ENCODE data around the gene SERPIND1.

The SERPIND1 gene

DNA sequence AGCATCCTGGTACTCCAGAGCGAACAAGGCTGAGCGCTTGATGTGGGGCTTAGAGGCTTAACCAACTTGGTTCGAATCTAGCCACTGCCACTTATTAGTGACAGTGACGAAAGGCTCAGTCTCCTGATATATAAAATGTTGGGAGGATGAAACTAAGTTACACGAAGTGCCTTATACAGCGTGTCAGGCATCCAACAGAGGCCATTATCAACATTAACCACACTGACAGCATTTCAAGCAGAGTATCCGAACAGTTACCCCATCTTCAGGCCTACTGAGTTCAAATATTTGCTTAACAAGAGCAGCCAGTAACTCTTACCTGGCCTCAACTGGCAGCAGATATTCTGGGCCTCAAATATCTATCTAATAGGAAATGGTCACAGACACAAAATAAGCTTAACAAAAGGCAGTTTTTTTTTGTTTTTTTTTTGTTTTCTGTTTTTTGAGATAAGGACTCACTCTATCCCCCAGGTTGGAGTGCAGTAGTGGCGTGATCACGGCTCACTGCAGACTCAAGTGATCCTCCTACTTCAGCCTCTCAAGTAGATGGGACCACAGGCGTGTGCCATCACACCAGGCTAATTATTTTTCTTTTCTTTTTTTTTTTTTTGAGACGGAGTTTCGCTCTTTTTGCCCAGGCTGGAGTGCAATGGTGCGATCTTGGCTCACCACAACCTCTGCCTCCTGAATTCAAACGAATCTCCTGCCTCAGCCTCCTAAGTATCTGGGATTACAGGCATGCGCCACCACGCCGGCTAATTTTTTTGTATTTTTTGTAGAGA lies 2.9 kb downstream of the SERPIND1 start:
- H3K4me1 Mint-ChIP-seq (ENCODE audit: low read depth): peaks cover 7% of the 10 kb centered on the region
- no peak overlapping the region for H3K27ac Mint-ChIP-seq
- H3K36me3 Mint-ChIP-seq (ENCODE audit: low read depth): peaks cover 8% of the 10 kb centered on the region
- H3K4me3 Mint-ChIP-seq: no peak overlapping the region
- H3K27me3 Mint-ChIP-seq (ENCODE audit: low read depth): no peaks in the 10 kb centered on the region
- no peaks in the 10 kb centered on the region for H3K9me3 Mint-ChIP-seq

DNA sequence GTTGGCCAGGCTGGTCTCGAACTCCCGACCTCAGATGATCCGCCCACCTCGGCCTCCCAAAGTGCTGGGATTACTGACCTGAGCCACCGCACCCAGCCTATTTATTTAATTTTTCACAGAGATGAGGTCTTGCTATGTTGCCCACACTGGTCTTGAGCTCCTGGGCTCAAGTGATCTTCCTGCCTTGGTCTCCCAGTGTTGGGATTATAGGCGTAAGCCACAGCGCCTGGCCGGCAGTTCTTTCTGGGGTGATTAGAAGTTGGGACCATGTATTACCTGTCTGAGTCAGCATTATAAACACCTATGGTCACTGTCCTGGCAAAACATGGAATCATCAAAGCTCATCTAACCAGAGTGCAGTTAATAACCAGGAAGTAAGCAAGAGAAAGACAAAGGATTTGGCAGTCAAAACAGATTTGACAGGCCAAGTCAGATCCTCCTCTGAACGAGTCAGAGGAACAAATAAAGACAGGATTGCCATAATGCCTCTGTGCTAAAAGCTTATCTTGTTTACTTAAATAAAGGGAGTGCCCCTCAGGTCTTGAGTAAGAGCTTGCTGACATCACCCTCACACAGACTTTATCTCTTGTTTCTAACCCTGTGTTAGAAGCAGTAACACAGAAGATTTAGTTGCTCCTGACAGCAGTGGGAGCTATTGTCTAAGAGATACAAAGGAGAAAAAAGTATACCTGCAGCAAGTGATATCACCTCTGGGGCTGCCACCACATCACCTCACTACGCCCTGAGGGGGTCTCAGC lies 3.7 kb downstream of the SERPIND1 start:
- Mint-ChIP-seq H3K4me1 (ENCODE audit: low read depth) (peaks cover 7% of the 10 kb centered on the region), H3K4me3 (no peak overlapping the region)

DNA sequence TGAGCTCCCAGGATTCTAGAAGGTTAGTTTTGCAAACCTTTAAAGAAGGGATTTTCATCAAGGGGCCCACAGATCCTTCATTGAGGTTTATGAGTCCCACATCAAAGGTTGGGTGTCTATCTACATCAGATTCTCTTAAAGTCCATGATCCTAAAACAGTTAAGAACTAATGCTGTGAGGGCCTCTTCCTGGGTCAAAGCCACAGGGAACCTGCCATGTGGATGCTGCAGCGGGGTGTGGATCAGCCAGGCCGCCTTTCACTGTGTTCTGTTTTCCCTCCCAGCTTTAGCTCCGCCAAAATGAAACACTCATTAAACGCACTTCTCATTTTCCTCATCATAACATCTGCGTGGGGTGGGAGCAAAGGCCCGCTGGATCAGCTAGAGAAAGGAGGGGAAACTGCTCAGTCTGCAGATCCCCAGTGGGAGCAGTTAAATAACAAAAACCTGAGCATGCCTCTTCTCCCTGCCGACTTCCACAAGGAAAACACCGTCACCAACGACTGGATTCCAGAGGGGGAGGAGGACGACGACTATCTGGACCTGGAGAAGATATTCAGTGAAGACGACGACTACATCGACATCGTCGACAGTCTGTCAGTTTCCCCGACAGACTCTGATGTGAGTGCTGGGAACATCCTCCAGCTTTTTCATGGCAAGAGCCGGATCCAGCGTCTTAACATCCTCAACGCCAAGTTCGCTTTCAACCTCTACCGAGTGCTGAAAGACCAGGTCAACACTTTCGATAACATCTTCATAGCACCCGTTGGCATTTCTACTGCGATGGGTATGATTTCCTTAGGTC lies 5.3 kb downstream of the SERPIND1 start:
- Mint-ChIP-seq H3K36me3 (ENCODE audit: low read depth) (peaks cover 8% of the 10 kb centered on the region), H3K9me3 (no peaks in the 10 kb centered on the region), H3K27me3 (ENCODE audit: low read depth) (no peaks in the 10 kb centered on the region), H3K4me3 (no peak overlapping the region), H3K27ac (no peak overlapping the region), H3K4me1 (ENCODE audit: low read depth) (peaks cover 7% of the 10 kb centered on the region)

More for the DNA sequence above, 3.7 kb downstream of the SERPIND1 start:
- Mint-ChIP-seq H3K27me3 (ENCODE audit: low read depth) (no peaks in the 10 kb centered on the region), H3K27ac (no peak overlapping the region), H3K36me3 (ENCODE audit: low read depth) (peaks cover 8% of the 10 kb centered on the region), H3K9me3 (no peaks in the 10 kb centered on the region)

DNA sequence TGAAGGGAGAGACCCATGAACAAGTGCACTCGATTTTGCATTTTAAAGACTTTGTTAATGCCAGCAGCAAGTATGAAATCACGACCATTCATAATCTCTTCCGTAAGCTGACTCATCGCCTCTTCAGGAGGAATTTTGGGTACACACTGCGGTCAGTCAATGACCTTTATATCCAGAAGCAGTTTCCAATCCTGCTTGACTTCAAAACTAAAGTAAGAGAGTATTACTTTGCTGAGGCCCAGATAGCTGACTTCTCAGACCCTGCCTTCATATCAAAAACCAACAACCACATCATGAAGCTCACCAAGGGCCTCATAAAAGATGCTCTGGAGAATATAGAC lies 5.9 kb downstream of the SERPIND1 start:
- Mint-ChIP-seq H3K4me1 (ENCODE audit: low read depth) (peaks cover 7% of the 10 kb centered on the region), H3K4me3 (no peak overlapping the region), H3K36me3 (ENCODE audit: low read depth) (peaks cover 11% of the 10 kb centered on the region), H3K27me3 (ENCODE audit: low read depth) (no peaks in the 10 kb centered on the region), H3K9me3 (no peaks in the 10 kb centered on the region), H3K27ac (no peak overlapping the region)

DNA sequence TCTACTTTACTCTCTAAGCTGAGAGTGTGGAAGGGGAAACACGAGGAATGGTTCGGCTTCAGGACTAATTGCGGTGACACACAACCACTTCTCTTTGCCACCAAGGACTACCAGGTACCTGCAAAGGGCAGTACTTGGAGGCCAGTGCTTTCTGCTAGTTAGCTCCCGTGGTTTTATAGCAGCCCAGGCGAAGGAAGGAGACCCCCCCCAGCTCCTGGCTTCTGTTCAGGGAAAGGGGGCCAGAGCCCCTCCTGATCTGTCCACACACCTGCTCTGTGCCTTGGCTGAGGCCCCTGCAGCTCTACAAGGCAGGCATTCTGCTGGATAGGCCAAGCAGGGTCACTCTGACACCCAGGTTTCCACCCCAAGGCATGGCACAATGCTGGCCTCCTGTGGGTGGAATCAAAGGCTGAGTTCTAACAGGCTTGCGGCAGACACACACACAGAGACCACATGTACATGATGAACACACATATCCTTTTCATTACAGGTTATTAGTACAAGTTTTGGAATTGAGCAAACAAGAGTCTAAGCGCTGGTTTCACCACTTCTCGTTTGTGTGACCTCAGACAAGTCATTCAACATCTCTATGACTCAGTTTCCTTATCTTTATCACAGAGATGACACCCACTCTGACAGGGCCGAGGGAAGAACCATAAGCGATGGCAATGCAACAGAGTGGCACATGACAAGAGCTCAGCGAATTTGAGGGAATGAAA lies 7.5 kb downstream of the SERPIND1 start:
- Mint-ChIP-seq H3K36me3 (ENCODE audit: low read depth) (peaks cover 11% of the 10 kb centered on the region), H3K4me3 (no peak overlapping the region), H3K9me3 (no peaks in the 10 kb centered on the region), H3K27ac (no peak overlapping the region), H3K27me3 (ENCODE audit: low read depth) (no peaks in the 10 kb centered on the region), H3K4me1 (ENCODE audit: low read depth) (peaks cover 7% of the 10 kb centered on the region)

DNA sequence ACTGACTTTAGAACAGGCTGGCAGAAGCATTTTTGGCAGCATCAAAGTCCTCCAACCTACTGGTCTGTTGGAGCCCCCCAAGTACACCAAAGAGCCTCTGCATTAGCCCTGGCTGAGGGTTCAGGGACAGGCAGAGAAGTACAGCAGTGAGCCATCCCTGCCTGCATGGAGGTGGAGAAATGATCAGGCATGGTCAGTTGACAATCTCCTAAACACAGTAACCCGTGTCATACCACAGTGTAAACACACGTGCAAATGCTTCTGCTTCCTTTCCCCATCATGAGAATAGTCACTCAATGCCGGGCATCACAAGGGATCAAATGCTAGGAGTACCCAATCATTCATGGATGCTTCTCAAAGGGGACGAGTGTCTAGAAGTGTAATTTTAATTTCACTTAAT lies 8.2 kb downstream of the SERPIND1 start:
- no peak overlapping the region for H3K4me3 Mint-ChIP-seq
- no peaks in the 10 kb centered on the region for H3K9me3 Mint-ChIP-seq
- peaks cover 11% of the 10 kb centered on the region for H3K36me3 Mint-ChIP-seq (ENCODE audit: low read depth)
- H3K4me1 Mint-ChIP-seq (ENCODE audit: low read depth): peaks cover 7% of the 10 kb centered on the region
- no peaks in the 10 kb centered on the region for H3K27me3 Mint-ChIP-seq (ENCODE audit: low read depth)
- H3K27ac Mint-ChIP-seq: no peak overlapping the region

DNA sequence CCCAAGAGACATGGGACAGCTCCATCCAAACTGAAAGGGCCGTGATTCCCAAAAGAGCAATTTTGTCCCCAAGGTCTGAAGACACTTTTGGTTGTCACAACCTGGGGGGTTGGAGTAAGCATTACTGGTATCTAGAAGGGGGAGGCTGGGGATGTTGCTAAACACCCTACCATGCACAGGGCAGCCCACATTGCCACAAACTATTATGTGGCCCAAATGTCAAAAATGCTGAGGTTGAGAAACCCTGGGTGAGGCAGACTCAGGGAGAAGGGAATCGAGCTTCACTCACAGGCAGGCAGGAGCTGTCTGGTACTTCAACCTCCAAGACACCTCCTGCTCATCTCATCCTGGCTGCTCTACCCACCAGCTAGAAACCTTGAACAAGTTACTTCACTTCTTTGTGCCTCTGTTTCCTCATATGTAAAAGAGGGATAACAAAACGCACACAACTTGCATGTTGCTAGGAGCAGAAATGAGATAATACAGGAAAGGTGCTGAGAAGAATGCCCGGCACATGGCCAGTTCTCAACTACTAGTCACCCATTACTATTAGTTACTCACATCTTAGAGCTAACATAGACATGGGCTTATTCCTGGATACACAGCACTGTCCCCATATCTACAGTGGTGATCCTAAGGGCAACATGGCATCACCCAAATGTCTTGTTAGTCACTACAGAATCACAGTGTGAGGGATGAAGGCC lies 8.8 kb downstream of the SERPIND1 start:
- Mint-ChIP-seq H3K9me3 (no peaks in the 10 kb centered on the region), H3K4me3 (no peak overlapping the region), H3K4me1 (ENCODE audit: low read depth) (peaks cover 7% of the 10 kb centered on the region), H3K36me3 (ENCODE audit: low read depth) (peaks cover 13% of the 10 kb centered on the region), H3K27me3 (ENCODE audit: low read depth) (no peaks in the 10 kb centered on the region), H3K27ac (no peak overlapping the region)

DNA sequence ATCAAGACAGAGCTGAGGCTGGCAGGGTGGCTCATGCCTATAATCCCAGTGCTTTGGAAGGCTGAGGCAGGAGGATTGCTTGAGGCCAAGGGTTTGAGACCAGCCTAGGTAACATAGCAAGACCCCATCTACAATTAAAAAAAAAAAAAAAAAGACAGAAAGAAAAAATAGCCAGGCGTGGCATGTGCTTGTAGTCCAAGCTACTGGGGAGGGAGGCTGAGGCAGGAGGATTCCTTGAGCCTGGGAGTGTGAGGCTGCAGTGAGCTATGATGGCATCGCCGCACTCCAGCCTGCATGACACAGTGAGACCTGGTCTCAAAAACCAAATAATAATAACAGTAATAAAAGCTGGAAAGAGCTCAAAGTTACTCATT lies 9.4 kb downstream of the SERPIND1 start:
- Mint-ChIP-seq H3K4me1 (ENCODE audit: low read depth) (peaks cover 7% of the 10 kb centered on the region), H3K27ac (no peak overlapping the region), H3K27me3 (ENCODE audit: low read depth) (no peaks in the 10 kb centered on the region), H3K4me3 (no peak overlapping the region), H3K9me3 (no peaks in the 10 kb centered on the region), H3K36me3 (ENCODE audit: low read depth) (peaks cover 13% of the 10 kb centered on the region)

DNA sequence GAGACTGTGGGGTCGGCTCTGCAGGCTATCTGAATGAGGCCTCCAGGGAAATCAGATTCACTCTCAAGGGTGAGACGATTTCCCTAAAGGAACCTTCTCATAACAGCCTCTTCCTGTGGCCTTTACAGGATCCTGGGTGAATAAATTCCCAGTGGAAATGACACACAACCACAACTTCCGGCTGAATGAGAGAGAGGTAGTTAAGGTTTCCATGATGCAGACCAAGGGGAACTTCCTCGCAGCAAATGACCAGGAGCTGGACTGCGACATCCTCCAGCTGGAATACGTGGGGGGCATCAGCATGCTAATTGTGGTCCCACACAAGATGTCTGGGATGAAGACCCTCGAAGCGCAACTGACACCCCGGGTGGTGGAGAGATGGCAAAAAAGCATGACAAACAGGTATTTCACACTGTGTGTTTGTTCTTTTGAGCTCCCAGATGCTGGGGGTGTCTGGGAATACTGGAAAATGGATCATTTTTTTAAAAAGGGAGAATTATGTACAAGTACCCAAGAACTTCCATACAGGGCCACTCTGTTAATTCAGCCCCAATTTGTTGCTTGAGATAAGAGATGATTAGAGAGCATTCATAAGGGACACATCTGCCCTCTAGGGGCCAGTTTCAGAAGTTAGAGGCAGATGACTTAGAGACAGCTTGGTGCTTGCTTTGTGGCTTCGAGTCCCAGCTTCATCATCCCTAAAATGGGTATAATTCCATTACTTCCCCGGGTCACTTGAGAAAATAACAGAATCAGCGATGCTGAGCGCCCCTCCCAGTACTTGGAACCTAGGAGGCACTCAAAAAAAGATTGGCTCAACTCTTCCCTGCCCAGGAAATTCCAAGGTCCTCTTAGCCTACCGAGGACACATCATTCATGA lies 10.2 kb downstream of the SERPIND1 start:
- H3K36me3 Mint-ChIP-seq (ENCODE audit: low read depth): peaks cover 12% of the 10 kb centered on the region
- no peak overlapping the region for H3K27ac Mint-ChIP-seq
- H3K4me3 Mint-ChIP-seq: no peak overlapping the region
- H3K27me3 Mint-ChIP-seq (ENCODE audit: low read depth): no peaks in the 10 kb centered on the region
- no peaks in the 10 kb centered on the region for H3K9me3 Mint-ChIP-seq
- peaks cover 7% of the 10 kb centered on the region for H3K4me1 Mint-ChIP-seq (ENCODE audit: low read depth)

DNA sequence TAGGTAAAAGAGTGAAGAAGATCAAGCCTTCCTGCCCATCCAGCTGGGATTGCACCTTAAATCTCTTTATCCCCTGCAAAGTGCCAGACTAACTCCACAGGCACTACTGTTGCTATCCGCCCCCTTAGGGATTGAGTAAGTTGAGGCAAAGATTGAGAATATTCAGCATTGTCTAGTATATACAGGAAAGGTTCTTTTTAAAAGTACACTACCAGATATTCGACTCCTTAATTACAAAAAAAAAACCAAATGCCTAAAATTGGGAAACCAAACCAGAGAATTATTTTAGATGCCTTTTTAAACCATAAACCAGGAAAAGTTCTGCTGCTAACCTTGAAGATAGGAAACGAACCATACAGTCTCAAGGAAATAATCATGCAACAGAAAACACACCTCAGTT lies 11.5 kb downstream of the SERPIND1 start:
- Mint-ChIP-seq H3K27ac (no peak overlapping the region), H3K36me3 (ENCODE audit: low read depth) (peaks cover 4% of the 10 kb centered on the region), H3K9me3 (no peaks in the 10 kb centered on the region)

DNA sequence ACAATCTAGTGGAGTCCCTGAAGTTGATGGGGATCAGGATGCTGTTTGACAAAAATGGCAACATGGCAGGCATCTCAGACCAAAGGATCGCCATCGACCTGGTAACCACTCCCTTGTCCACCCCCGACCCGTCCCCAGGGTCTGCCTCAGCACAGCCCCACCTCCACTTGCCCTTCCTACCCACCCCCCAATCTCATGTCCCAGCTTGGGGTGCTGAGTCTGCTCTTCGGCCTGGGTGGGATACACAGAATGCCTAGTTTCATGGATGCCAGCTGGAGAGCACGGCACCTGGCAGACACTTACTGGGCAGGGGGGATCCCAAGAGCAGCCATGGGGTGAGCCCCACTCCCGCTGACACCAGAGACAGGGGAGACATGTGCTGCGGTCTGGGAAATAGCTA lies 12.1 kb downstream of the SERPIND1 start:
- Mint-ChIP-seq H3K9me3 (no peaks in the 10 kb centered on the region), H3K4me3 (no peak overlapping the region), H3K27ac (no peak overlapping the region), H3K4me1 (ENCODE audit: low read depth) (peaks cover 3% of the 10 kb centered on the region), H3K36me3 (ENCODE audit: low read depth) (peaks cover 6% of the 10 kb centered on the region), H3K27me3 (ENCODE audit: low read depth) (no peaks in the 10 kb centered on the region)

More for the DNA sequence above, 11.5 kb downstream of the SERPIND1 start:
- Mint-ChIP-seq H3K27me3 (ENCODE audit: low read depth) (no peaks in the 10 kb centered on the region), H3K4me3 (no peak overlapping the region), H3K4me1 (ENCODE audit: low read depth) (peaks cover 3% of the 10 kb centered on the region)

DNA sequence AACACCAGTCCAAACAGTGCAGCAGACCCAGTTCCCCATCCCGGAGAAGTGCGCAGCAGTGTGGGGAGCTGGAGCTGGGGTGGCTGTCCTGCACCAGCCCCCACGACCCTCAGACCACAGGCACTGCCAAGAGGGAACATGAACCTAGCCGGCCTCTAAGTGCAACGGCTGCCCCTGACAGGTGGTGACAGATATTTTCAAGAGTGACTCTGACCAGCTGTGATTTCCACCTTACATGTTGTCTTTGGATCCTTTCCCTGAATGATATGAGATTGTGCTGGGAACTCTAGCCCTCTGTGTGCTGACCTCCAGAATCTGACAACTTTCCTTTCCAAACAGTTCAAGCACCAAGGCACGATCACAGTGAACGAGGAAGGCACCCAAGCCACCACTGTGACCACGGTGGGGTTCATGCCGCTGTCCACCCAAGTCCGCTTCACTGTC lies 12.6 kb downstream of the SERPIND1 start:
- Mint-ChIP-seq H3K36me3 (ENCODE audit: low read depth) (peaks cover 10% of the 10 kb centered on the region), H3K27ac (no peak overlapping the region), H3K4me1 (ENCODE audit: low read depth) (peaks cover 2% of the 10 kb centered on the region), H3K27me3 (ENCODE audit: low read depth) (no peaks in the 10 kb centered on the region), H3K9me3 (no peaks in the 10 kb centered on the region), H3K4me3 (no peak overlapping the region)

DNA sequence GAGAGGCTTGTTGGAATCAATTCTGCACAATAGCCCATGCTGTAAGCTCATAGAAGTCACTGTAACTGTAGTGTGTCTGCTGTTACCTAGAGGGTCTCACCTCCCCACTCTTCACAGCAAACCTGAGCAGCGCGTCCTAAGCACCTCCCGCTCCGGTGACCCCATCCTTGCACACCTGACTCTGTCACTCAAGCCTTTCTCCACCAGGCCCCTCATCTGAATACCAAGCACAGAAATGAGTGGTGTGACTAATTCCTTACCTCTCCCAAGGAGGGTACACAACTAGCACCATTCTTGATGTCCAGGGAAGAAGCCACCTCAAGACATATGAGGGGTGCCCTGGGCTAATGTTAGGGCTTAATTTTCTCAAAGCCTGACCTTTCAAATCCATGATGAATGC lies 13.3 kb downstream of the SERPIND1 start:
- Mint-ChIP-seq H3K4me1 (ENCODE audit: low read depth) (peaks cover under 1% of the 10 kb centered on the region), H3K4me3 (no peak overlapping the region), H3K27me3 (ENCODE audit: low read depth) (no peaks in the 10 kb centered on the region), H3K27ac (no peak overlapping the region), H3K36me3 (ENCODE audit: low read depth) (peaks cover 11% of the 10 kb centered on the region), H3K9me3 (no peaks in the 10 kb centered on the region)
